AG04450 (cell line): ENCODE measurements around the gene SMYD1. TPM values are rescaled to one million over a fixed set of nuclear protein-coding genes. Genes with fewer than 3 reads are reported as not detected.

ENCODE experiments used
- CTCF ChIA-PET: fragments of 300-600, 350-600 bp; formaldehyde crosslinking; extraction: SDS; loops from one replicate; lab custom pipeline; 2022; ENCODE audit warnings: antibody characterized with exemption, inconsistent platforms; lab: Charles Lee
- POLR2A ChIA-PET: fragments of 350-600 bp; formaldehyde crosslinking; extraction: SDS; loops from one replicate; lab custom pipeline; 2021; ENCODE audit warnings: antibody characterized with exemption, inconsistent platforms; lab: Yijun Ruan, JAX
- DNase-seq: peaks from one replicate; pipeline ENCODE4 v3.0.0-alpha.2; 2011; ENCODE audit warnings: low read depth, low spot score
- H3K27ac ChIP-seq: one replicate; pipeline ENCODE4 v1.5.1; 2012; ENCODE audit warnings: low read depth, low read length, control low read depth
- H3K27me3 ChIP-seq: one replicate; pipeline ENCODE4 v1.6.0; 2012; ENCODE audit warnings: low read length; ENCODE audit not compliant: control insufficient read depth, insufficient read depth
- H3K4me3 ChIP-seq: 2 replicates; pipeline ENCODE4 v1.5.1; 2011; ENCODE audit warnings: mild to moderate bottlenecking, low read depth, low read length, control low read depth
- H3K9me3 ChIP-seq: 2 replicates; pipeline ENCODE4 v1.5.1; 2012; ENCODE audit warnings: low read length; ENCODE audit not compliant: control insufficient read depth, insufficient read depth
- polyA plus RNA-seq: library from polyadenylated mRNA; depleted of rRNA; stranded (reverse); fragments of >200 nt; gene quantifications from 2 replicates; pipeline ENCODE4 v1.2.3, GENCODE V29; 2011
- TF ChIP-seq, protein P1 (sequence below): IDR thresholded peaks from 2 replicates; pipeline ENCODE4 v1.5.1; 2011; ENCODE audit warnings: low read depth, low read length, control low read depth, inconsistent platforms

SMYD1 gene
- polyA plus RNA-seq, 1 experiment: not detected

DNA sequence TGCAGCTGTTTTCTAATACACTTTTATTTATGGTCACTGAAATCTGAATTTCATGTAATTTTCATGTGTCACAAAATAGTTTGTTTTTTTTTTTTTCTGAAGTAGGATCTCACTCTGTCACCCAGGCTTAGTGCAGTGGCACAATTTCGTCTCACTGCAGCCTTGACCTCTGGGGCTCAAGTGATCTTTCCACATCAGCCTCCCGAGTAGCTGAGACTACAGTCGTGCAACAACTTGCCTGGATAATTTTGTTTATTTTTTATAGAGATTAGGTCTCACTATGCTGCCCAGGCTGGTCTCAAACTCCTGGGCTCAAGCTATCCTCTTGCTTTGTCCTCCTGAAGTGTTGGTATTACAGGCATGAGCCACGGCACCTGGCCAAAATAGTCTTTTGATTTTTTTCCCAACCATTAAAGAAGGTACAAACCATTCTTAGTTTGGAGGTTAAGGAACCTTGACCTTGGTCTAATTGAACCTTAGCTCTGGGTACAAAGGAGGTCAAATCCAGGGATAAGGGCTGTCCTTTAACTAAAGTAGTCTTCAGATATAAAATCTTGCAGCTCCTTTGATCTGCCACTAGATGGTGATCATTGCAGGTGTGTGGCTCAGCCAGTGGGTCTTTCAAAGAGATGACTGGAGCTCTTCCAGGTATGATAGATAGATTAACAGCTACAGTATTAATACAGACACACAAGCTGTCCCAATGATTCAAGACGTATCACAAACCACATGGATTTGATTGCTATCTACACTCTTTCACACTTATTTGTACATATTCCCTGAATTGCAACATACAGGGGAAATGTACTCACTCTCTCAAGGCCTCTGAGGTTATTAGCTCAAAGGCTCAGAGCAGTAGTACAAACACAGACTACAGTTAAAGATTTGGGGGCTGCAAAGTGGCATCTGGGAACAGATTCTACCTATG is 7.4 kb upstream of the SMYD1 start:
- POLR2A ChIA-PET: interaction anchor here (0.7 kb wide), 1 partner anchor 31 kb away, joined by 4 read pairs; no protein-coding TSS in a partner anchor
- no peak for DNase-seq
- H3K9me3 ChIP-seq: no peaks in the 10 kb centered on the region
- CTCF ChIA-PET: interaction anchor here (0.5 to 4.6 kb wide), 44 partner anchors 9 to 1270 kb away, joined by 3 to 139 read pairs (median 5); partner anchors contain the start of genes CD8A, RNU2-63P and THNSL2
- TF ChIP-seq, protein P1, sequence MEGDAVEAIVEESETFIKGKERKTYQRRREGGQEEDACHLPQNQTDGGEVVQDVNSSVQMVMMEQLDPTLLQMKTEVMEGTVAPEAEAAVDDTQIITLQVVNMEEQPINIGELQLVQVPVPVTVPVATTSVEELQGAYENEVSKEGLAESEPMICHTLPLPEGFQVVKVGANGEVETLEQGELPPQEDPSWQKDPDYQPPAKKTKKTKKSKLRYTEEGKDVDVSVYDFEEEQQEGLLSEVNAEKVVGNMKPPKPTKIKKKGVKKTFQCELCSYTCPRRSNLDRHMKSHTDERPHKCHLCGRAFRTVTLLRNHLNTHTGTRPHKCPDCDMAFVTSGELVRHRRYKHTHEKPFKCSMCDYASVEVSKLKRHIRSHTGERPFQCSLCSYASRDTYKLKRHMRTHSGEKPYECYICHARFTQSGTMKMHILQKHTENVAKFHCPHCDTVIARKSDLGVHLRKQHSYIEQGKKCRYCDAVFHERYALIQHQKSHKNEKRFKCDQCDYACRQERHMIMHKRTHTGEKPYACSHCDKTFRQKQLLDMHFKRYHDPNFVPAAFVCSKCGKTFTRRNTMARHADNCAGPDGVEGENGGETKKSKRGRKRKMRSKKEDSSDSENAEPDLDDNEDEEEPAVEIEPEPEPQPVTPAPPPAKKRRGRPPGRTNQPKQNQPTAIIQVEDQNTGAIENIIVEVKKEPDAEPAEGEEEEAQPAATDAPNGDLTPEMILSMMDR: peak; percentile 84
- H3K4me3 ChIP-seq: no peak overlapping the region
- peaks cover 4% of the 10 kb centered on the region for H3K27me3 ChIP-seq
- no peak overlapping the region for H3K27ac ChIP-seq

DNA sequence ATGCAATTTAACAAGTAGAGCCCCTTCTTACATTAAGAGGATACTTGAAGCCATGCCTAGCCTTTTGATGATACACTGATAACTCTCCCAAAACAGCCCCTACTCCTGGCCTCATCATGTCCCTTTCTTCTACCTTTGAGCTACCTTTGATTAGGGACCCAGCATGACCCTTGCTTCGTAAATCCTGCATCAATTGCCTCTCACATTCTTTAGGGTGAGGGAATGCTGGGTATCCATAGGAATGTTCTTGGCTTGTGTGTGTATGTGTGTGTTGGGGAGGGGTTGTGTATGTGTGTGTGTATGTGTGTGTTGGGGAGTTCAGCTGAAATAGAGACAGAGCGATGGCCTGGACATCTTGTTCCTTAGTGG is 6.7 kb upstream of the SMYD1 start:
- TF ChIP-seq, protein P1: no peak
- H3K27ac ChIP-seq: no peak overlapping the region
- ChIA-PET POLR2A (no interaction called here), CTCF (interaction anchor here (0.5 to 4.6 kb wide), 35 partner anchors 8 to 1270 kb away, joined by 3 to 139 read pairs (median 5); partner anchors contain the start of genes CD8A and THNSL2)
- H3K9me3 ChIP-seq: no peaks in the 10 kb centered on the region
- H3K27me3 ChIP-seq: peaks cover 4% of the 10 kb centered on the region
- H3K4me3 ChIP-seq: no peak overlapping the region
- DNase-seq: no peak

DNA sequence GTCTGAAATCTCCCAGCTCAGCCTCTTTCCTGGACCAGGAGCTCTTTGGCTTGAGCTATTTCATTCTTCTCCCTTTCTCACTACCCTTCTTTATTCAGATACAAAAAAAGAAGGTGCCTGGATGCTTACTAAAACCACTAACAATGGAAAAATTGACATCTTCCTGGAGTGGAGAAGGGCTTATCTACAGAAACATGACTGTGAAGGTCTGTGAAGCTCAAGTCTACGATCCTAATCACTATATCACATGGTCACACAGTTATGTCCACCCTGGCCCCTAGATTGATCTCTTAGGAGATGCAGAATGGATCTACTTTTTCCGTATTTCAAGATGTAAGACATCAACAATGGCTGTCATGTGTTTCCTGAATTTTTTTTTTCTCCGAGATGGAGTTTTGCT is 6.3 kb upstream of the SMYD1 start:
- H3K9me3 ChIP-seq: no peaks in the 10 kb centered on the region
- H3K27ac ChIP-seq: no peak overlapping the region
- TF ChIP-seq, protein P1: no peak
- ChIA-PET POLR2A (no interaction called here), CTCF (interaction anchor here (0.9 to 4.6 kb wide), 27 partner anchors 8 to 660 kb away, joined by 3 to 139 read pairs (median 6); partner anchors contain the start of gene THNSL2)
- no peak for DNase-seq
- no peak overlapping the region for H3K4me3 ChIP-seq
- peaks cover 4% of the 10 kb centered on the region for H3K27me3 ChIP-seq

DNA sequence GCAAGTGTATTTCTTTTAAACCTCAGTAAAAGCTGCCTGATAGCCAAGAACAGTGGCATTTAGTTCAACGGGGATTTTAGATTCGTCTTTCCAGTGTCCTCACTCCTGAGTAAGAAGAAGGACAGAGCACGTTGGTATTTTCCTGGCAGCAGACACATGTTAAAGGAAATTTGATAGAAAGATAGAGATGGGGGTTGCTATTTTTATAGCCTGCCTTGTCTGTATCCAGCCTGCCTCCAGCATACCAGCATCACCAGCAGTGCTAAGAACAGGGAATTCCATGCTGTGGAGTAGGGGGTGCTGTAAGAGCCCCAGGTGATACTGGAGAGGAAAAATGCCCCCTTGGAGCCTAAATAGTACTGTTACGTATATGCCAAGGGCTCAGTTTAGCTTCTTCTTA is 1.1 kb upstream of the SMYD1 start:
- Histone ChIP-seq H3K4me3 (no peak overlapping the region), H3K27me3 (peaks cover 11% of the 10 kb centered on the region), H3K27ac (no peak overlapping the region), H3K9me3 (no peaks in the 10 kb centered on the region)
- POLR2A ChIA-PET: no interaction called here
- no peak for DNase-seq
- TF ChIP-seq, protein P1: no peak
- CTCF ChIA-PET: interaction anchor here (0.9 kb wide), 1 partner anchor 93 kb away, joined by 3 read pairs; no protein-coding TSS in a partner anchor

DNA sequence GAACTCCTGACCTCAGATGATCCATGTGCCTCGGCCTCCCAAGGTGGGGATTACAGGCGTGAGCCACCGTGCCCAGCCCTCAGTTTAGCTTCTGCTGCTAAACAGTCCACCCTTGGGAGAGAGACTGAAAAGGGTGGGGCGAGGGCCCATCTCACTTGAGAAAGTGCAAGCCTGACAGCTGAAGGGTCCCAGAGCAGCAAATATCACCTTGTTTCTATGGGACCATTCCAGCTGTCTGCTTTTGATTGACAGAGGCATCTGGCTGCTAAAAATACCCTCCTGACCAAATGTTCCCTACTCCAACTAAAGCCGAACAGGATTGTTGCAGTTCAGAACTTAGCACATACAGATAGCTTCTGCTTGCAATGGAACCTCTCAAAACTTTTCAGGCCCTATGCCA is 436 bp upstream of the SMYD1 start:
- Histone ChIP-seq H3K4me3 (no peak overlapping the region), H3K27ac (no peak overlapping the region), H3K27me3 (peaks cover 11% of the 10 kb centered on the region), H3K9me3 (no peaks in the 10 kb centered on the region)
- TF ChIP-seq, protein P1: no peak
- DNase-seq: no peak
- ChIA-PET POLR2A (no interaction called here), CTCF (interaction anchor here (0.9 kb wide), 1 partner anchor 93 kb away, joined by 3 read pairs; no protein-coding TSS in a partner anchor)
